SH-SY5Y (cell line): ENCODE measurements around the gene CNNM2.

ENCODE experiments used
- GATA2 ChIP-seq: IDR thresholded peaks from 2 replicates; pipeline ENCODE4 v1.6.1; 2011; ENCODE audit warnings: mild to moderate bottlenecking, low read depth, low read length
- GATA3 ChIP-seq: IDR thresholded peaks from 2 replicates; pipeline ENCODE4 v1.6.1; 2011; ENCODE audit warnings: low read depth, mild to moderate bottlenecking, low read length, moderate library complexity

- TF ChIP-seq GATA2 = no peak
- TF ChIP-seq GATA3 = no peak
Measured at GRCh38 chr10:103013416-103013815, 95.3 kb downstream of the CNNM2 start.
